ENCODE measurements around the gene TPP1.

The TPP1 gene

GRCh38 chr11:6584528-6584927 lies 34.7 kb downstream of the TPP1 start:
- Histone ChIP-seq H3K36me3 (ENCODE audit: control insufficient read depth, insufficient read depth, low read length) (no peaks in the 10 kb centered on the region; the same call in none of the 2 replicates), H3K27me3 (replicated peaks; ENCODE audit: control insufficient read depth, insufficient read depth, low read length) (no peaks in the 10 kb centered on the region), H3K4me3 (replicated peaks; ENCODE audit: low read depth, low read length) (no peak overlapping the region)
- TF ChIP-seq CTCF (IDR thresholded peaks at IDR 0.05; ENCODE audit: insufficient read depth, low read length, poor library complexity, severe bottlenecking) = no peak
- no peak for DNase-seq (ENCODE audit: extremely low read depth, insufficient read length)

GRCh38 chr11:6583584-6583983 lies 35.6 kb downstream of the TPP1 start:
- H3K36me3 ChIP-seq (ENCODE audit: control insufficient read depth, insufficient read depth, low read length) = no peaks in the 10 kb centered on the region; the same call in none of the 2 replicates
- H3K27me3 ChIP-seq (replicated peaks; ENCODE audit: control insufficient read depth, insufficient read depth, low read length) = no peaks in the 10 kb centered on the region
- H3K4me3 ChIP-seq (replicated peaks; ENCODE audit: low read depth, low read length) = no peak overlapping the region
- no peak for TF ChIP-seq CTCF (IDR thresholded peaks at IDR 0.05; ENCODE audit: insufficient read depth, low read length, poor library complexity, severe bottlenecking)
- DNase-seq (ENCODE audit: extremely low read depth, insufficient read length) = no peak

GRCh38 chr11:6579681-6580080 lies 39.5 kb downstream of the TPP1 start:
- Histone ChIP-seq H3K27me3 (replicated peaks; ENCODE audit: control insufficient read depth, insufficient read depth, low read length) (no peaks in the 10 kb centered on the region), H3K4me3 (replicated peaks; ENCODE audit: low read depth, low read length) (no peak overlapping the region), H3K36me3 (ENCODE audit: control insufficient read depth, insufficient read depth, low read length) (no peaks in the 10 kb centered on the region; the same call in 1 of the 2 replicates)
- no peak for TF ChIP-seq CTCF (IDR thresholded peaks at IDR 0.05; ENCODE audit: insufficient read depth, low read length, poor library complexity, severe bottlenecking)
- no peak for DNase-seq (ENCODE audit: extremely low read depth, insufficient read length)

GRCh38 chr11:6578134-6578533 lies 41.1 kb downstream of the TPP1 start:
- Histone ChIP-seq H3K27me3 (replicated peaks; ENCODE audit: control insufficient read depth, insufficient read depth, low read length) (no peaks in the 10 kb centered on the region), H3K36me3 (ENCODE audit: control insufficient read depth, insufficient read depth, low read length) (no peaks in the 10 kb centered on the region; the same call in 1 of the 2 replicates), H3K4me3 (replicated peaks; ENCODE audit: low read depth, low read length) (no peak overlapping the region)
- no peak for DNase-seq (ENCODE audit: extremely low read depth, insufficient read length)
- TF ChIP-seq CTCF (IDR thresholded peaks at IDR 0.05; ENCODE audit: insufficient read depth, low read length, poor library complexity, severe bottlenecking) = no peak

- TF ChIP-seq CTCF (IDR thresholded peaks at IDR 0.05; ENCODE audit: insufficient read depth, low read length, poor library complexity, severe bottlenecking) = no peak
- DNase-seq (ENCODE audit: extremely low read depth, insufficient read length) = no peak
- H3K4me3 ChIP-seq (replicated peaks; ENCODE audit: low read depth, low read length) = no peak overlapping the region
- no peaks in the 10 kb centered on the region; the same call in none of the 2 replicates for H3K36me3 ChIP-seq (ENCODE audit: control insufficient read depth, insufficient read depth, low read length)
- H3K27me3 ChIP-seq (replicated peaks; ENCODE audit: control insufficient read depth, insufficient read depth, low read length) = no peaks in the 10 kb centered on the region
These were observed 42.5 kb downstream of the TPP1 start for GRCh38 chr11:6576471-6577373.

Measured in GM06990 (cell line).